BJ (cell line): Measurements from ENCODE around the gene ADA. TPM values are rescaled to one million over a fixed set of nuclear protein-coding genes. Genes with fewer than 3 reads are reported as not detected.

Experiments used
- CTCF ChIA-PET: fragments of 350-600 bp; formaldehyde crosslinking; extraction: SDS; loops from one replicate; lab custom pipeline; 2021; ENCODE audit warnings: antibody characterized with exemption, inconsistent platforms; lab: Yijun Ruan, JAX
- POLR2A ChIA-PET: fragments of 300-600 bp; sonication (Branson Sonifier 250); formaldehyde crosslinking; extraction: SDS; loops from one replicate; lab custom pipeline; 2021; ENCODE audit warnings: antibody characterized with exemption; lab: Charles Lee
- DNase-seq: peaks from one replicate; pipeline ENCODE4 v3.0.0-alpha.2; 2011; ENCODE audit warnings: low read depth
- H3K27me3 ChIP-seq: 2 replicates; pipeline ENCODE4 v1.6.0; 2011; ENCODE audit warnings: low read length; ENCODE audit not compliant: control insufficient read depth, insufficient read depth
- H3K36me3 ChIP-seq: 2 replicates; pipeline ENCODE4 v1.5.1; 2011; ENCODE audit warnings: low read length; ENCODE audit not compliant: control insufficient read depth, insufficient read depth
- H3K4me3 ChIP-seq: 2 replicates; pipeline ENCODE4 v1.5.1; 2011; ENCODE audit warnings: low read depth, mild to moderate bottlenecking, control low read depth, low read length
- polyA plus RNA-seq: library from polyadenylated mRNA; depleted of rRNA; stranded (reverse); fragments of >200 nt; gene quantifications from 2 replicates; pipeline ENCODE4 v1.2.3, GENCODE V29; 2011
- TF ChIP-seq, protein P1 (sequence below): IDR thresholded peaks from 2 replicates; pipeline ENCODE4 v1.5.1; 2011; ENCODE audit warnings: low read depth, mild to moderate bottlenecking, control low read depth, inconsistent platforms, low read length, moderate library complexity; ENCODE audit not compliant: insufficient read depth

The ADA gene
- polyA plus RNA-seq, 1 experiment = 24.7 TPM

DNA sequence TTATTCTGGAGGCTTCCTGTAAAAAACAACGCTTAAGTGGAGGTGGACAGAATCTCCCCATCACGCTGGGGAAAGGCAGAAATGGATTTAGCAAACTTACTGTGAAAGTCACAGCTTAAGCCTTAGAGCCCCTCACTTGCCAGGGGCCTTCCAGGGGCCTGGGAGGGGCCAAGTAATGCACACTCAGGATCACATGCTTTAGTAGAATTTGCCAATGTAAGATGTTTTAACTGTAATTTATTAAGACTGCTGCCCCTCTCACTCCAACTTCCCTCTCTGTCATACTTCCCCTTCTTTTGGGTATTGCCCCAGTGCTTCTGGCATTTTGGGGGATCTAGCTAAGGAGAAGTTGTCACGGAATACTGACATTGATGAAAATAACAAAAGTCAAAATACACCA lies 12.6 kb upstream of the ADA start:
- no peak overlapping the region for H3K4me3 ChIP-seq
- ChIA-PET CTCF (interaction anchor here (1.2 kb wide), 1 partner anchor 15 kb away, joined by 3 read pairs; no protein-coding TSS in a partner anchor), POLR2A (no interaction called here)
- H3K36me3 ChIP-seq = no peaks in the 10 kb centered on the region
- no peaks in the 10 kb centered on the region; the same call in 1 of the 2 replicates for H3K27me3 ChIP-seq
- no peak for DNase-seq
- TF ChIP-seq, protein P1, sequence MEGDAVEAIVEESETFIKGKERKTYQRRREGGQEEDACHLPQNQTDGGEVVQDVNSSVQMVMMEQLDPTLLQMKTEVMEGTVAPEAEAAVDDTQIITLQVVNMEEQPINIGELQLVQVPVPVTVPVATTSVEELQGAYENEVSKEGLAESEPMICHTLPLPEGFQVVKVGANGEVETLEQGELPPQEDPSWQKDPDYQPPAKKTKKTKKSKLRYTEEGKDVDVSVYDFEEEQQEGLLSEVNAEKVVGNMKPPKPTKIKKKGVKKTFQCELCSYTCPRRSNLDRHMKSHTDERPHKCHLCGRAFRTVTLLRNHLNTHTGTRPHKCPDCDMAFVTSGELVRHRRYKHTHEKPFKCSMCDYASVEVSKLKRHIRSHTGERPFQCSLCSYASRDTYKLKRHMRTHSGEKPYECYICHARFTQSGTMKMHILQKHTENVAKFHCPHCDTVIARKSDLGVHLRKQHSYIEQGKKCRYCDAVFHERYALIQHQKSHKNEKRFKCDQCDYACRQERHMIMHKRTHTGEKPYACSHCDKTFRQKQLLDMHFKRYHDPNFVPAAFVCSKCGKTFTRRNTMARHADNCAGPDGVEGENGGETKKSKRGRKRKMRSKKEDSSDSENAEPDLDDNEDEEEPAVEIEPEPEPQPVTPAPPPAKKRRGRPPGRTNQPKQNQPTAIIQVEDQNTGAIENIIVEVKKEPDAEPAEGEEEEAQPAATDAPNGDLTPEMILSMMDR = no peak

DNA sequence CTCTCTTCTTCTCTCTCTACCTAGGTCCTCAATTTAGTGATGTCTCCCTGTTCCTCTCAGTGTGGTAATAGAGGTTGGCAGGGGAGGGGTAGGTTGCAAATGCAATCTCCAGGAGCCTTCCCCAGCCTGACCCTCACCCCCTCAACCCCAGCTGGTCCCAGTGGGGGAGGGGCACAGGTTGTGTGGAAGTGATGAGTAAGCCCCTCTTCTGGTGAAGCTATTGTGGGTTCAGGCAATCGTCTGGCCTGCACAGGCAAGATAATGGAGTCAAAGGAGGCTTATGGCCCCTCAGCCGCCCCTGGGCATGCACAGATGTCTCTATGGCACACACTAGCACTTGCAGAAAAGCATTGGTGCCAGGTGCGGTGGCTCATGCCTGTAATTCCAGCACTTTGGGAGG lies 10.8 kb upstream of the ADA start:
- TF ChIP-seq, protein P1 = no peak
- no peak for DNase-seq
- no peak overlapping the region for H3K4me3 ChIP-seq
- H3K36me3 ChIP-seq = no peaks in the 10 kb centered on the region
- CTCF ChIA-PET = interaction anchor here (1.4 kb wide), 1 partner anchor 10 kb away, joined by 5 read pairs; no protein-coding TSS in a partner anchor
- H3K27me3 ChIP-seq = peaks cover 2% of the 10 kb centered on the region
- POLR2A ChIA-PET = no interaction called here

DNA sequence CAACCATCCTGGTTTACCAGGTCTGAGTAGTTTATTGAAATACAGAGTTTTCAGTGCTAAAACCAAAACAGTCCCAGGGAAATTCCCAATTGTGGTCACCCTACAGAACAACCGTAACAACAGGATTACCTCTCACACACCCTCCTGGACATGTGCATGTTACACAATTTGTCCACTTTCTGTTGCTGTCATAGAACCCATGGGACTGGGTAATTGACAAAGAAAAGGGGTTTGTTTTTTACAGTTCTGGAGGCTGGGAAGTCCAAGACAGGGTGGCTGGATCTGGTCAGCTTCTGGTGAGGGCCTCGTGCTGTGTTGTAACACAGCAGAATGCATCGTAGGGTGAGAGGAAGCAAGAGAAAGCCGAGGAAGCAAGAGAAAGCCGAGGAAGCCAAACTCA lies 9.1 kb upstream of the ADA start:
- POLR2A ChIA-PET = no interaction called here
- H3K27me3 ChIP-seq = peaks cover 5% of the 10 kb centered on the region
- H3K4me3 ChIP-seq = no peak overlapping the region
- no peaks in the 10 kb centered on the region for H3K36me3 ChIP-seq
- no peak for DNase-seq
- TF ChIP-seq, protein P1 = no peak
- CTCF ChIA-PET = no interaction called here

DNA sequence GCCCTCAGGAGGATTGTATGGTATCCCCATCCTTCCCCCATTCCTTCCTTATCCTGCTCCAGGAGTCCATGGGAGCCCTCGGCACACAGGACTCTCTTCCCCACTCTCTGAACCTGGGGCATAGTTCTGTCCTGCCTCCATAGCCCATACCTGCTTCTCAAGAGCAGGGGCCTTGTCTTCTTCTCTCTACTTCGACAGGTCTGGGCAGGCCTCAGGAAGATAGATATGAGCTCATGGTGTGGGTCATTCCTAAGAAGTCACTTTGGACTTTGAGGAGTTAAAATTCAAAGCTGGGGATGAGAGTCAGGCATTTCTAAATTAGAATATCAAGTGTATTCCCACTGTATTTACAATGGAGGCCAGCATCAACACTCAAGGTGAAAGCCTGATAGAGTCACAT lies 8.4 kb upstream of the ADA start:
- Histone ChIP-seq H3K27me3 (peaks cover 9% of the 10 kb centered on the region), H3K36me3 (no peaks in the 10 kb centered on the region), H3K4me3 (no peak overlapping the region)
- TF ChIP-seq, protein P1 = no peak
- ChIA-PET CTCF (no interaction called here), POLR2A (no interaction called here)
- DNase-seq = no peak

DNA sequence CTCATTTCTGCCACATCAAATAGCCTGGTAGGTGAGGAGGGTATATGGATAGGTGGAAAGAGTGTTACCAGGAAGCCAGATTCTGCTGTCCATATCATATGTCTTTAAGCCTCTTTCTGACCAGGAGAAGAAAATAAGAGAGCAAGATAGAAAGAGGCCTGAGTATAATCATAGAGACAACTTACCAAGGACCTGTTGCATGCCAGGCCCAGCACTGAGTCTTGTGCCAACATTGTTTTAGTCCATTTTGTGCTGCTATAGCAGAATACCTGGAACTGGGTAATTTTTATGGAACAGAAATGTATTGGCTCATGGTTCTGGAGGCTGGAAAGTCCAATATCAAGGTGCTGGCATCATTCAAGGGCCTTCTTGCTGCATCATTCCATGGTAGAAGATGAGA lies 7.3 kb upstream of the ADA start:
- no peak for DNase-seq
- H3K27me3 ChIP-seq = peaks cover 10% of the 10 kb centered on the region
- TF ChIP-seq, protein P1 = no peak
- ChIA-PET POLR2A (no interaction called here), CTCF (no interaction called here)
- no peaks in the 10 kb centered on the region for H3K36me3 ChIP-seq
- no peak overlapping the region for H3K4me3 ChIP-seq
